SK-N-SH (cell line): ENCODE measurements around the gene METRNL.

Source experiments
- POLR2AphosphoS5 ChIP-seq: IDR thresholded peaks from 2 replicates; pipeline ENCODE4 v1.6.1; 2012; ENCODE audit warnings: low read depth, low read length
- SIN3A ChIP-seq: IDR thresholded peaks from 2 replicates; pipeline ENCODE4 v1.6.1; 2012; ENCODE audit warnings: low read depth, mild to moderate bottlenecking, low read length, moderate library complexity, borderline replicate concordance
- TAF1 ChIP-seq: IDR thresholded peaks from 2 replicates; pipeline ENCODE4 v1.6.1; 2012; ENCODE audit warnings: low read depth, mild to moderate bottlenecking, low read length, moderate library complexity, borderline replicate concordance
- TF ChIP-seq, protein P1 (sequence below): fragments of 200-600 bp; sonication (generic); IDR thresholded peaks from 2 replicates; pipeline ENCODE4 v1.6.1; 2017; ENCODE audit warnings: antibody characterized with exemption, mild to moderate bottlenecking, moderate library complexity

DNA sequence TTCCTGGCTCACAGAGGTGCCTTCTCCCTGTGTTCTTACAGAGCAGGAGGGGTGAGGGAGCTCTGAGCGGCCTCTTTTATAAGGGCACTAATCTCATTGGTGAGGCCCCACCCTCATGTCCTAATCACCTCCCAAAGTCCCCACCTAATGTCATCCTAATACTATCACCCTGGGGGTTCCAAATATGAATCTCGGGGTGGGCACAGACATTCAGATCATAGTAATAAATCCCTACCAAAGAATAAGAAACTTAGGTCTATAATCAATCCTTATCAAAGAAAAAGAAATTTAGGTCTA lies 32.3 kb upstream of the METRNL start:
- TF ChIP-seq, protein P1, sequence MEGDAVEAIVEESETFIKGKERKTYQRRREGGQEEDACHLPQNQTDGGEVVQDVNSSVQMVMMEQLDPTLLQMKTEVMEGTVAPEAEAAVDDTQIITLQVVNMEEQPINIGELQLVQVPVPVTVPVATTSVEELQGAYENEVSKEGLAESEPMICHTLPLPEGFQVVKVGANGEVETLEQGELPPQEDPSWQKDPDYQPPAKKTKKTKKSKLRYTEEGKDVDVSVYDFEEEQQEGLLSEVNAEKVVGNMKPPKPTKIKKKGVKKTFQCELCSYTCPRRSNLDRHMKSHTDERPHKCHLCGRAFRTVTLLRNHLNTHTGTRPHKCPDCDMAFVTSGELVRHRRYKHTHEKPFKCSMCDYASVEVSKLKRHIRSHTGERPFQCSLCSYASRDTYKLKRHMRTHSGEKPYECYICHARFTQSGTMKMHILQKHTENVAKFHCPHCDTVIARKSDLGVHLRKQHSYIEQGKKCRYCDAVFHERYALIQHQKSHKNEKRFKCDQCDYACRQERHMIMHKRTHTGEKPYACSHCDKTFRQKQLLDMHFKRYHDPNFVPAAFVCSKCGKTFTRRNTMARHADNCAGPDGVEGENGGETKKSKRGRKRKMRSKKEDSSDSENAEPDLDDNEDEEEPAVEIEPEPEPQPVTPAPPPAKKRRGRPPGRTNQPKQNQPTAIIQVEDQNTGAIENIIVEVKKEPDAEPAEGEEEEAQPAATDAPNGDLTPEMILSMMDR, result no peak
- TF ChIP-seq TAF1 (no peak), POLR2AphosphoS5 (no peak), SIN3A (no peak)
